IMR-90 (cell line): ENCODE results near the gene INAFM1. TPM values are rescaled to one million over a fixed set of nuclear protein-coding genes. Genes with fewer than 3 reads are reported as not detected.
A peak's percentile ranks its signal among the peaks of the same experiment; 100 is the strongest.

Experiments
- ATAC-seq: fragments of 200-7000 bp; cut with Tn5 transposase; 2 replicates; pipeline ENCODE4 v1.9.1; 2020; ENCODE audit warnings: low read depth, mild to moderate bottlenecking, moderate library complexity
- BruUV-seq: library from RNA; stranded (reverse); fragments of 400-500 nt; replicated peaks from 2 replicates; lab custom pipeline; 2021; lab: Mats Ljungman, UMichigan
- CTCF ChIA-PET: fragments of 300-600 bp; formaldehyde crosslinking; extraction: SDS; loops from one replicate; lab custom pipeline; 2021; ENCODE audit warnings: antibody characterized with exemption; lab: Yijun Ruan, JAX
- POLR2A ChIA-PET: fragments of 300-600 bp; sonication (Branson Sonifier 250); formaldehyde crosslinking; loops from one replicate; lab custom pipeline; 2022; ENCODE audit warnings: antibody characterized with exemption; ENCODE audit not compliant: unreplicated experiment; lab: Charles Lee
- DNase-seq: peaks from one replicate; pipeline ENCODE4 v3.0.0; 2013
- H2AFZ ChIP-seq: replicated peaks from 2 replicates; pipeline ENCODE3; 2013; ENCODE audit warnings: low read length, mild to moderate bottlenecking; ENCODE audit not compliant: poor library complexity
- H2AK5ac ChIP-seq: 2 replicates; pipeline ENCODE4 v1.6.1; 2013; ENCODE audit warnings: low read depth, low read length, inconsistent platforms
- H2AK9ac ChIP-seq: replicated peaks from 2 replicates; pipeline ENCODE3; 2013; ENCODE audit warnings: mild to moderate bottlenecking, low read depth, low read length, moderate library complexity; ENCODE audit not compliant: poor library complexity
- H2BK120ac ChIP-seq: 2 replicates; pipeline ENCODE4 v1.6.1; 2013; ENCODE audit warnings: low read depth, low read length, inconsistent platforms
- H2BK15ac ChIP-seq: 3 replicates; pipeline ENCODE4 v1.6.1; 2013; ENCODE audit warnings: low read depth, low read length, inconsistent platforms
- H2BK20ac ChIP-seq: 2 replicates; pipeline ENCODE4 v1.6.1; 2013; ENCODE audit warnings: low read depth, mild to moderate bottlenecking, inconsistent platforms, low read length, moderate library complexity
- H2BK5ac ChIP-seq: 2 replicates; pipeline ENCODE4 v1.6.1; 2013; ENCODE audit warnings: mild to moderate bottlenecking, low read depth, low read length, inconsistent platforms; ENCODE audit not compliant: poor library complexity, severe bottlenecking
- H3K14ac ChIP-seq: replicated peaks from 2 replicates; pipeline ENCODE4 v1.6.1; 2013; ENCODE audit warnings: low read depth, low read length, inconsistent platforms
- H3K18ac ChIP-seq: 2 replicates; pipeline ENCODE4 v1.6.1; 2013; ENCODE audit warnings: low read depth, low read length, control low read depth
- H3K23ac ChIP-seq: 2 replicates; pipeline ENCODE4 v1.6.1; 2013; ENCODE audit warnings: low read depth, low read length, inconsistent platforms
- H3K27ac ChIP-seq: 2 replicates; pipeline ENCODE4 v1.5.1; 2013; ENCODE audit warnings: mild to moderate bottlenecking, control low read depth, low read length; ENCODE audit not compliant: insufficient read depth
- H3K27me3 ChIP-seq: 2 replicates; pipeline ENCODE4 v1.6.1; 2013; ENCODE audit warnings: low read length; ENCODE audit not compliant: control insufficient read depth, insufficient read depth
- H3K36me3 ChIP-seq: 2 replicates; pipeline ENCODE4 v1.6.1; 2013; ENCODE audit warnings: low read length, mixed read lengths; ENCODE audit not compliant: control insufficient read depth, insufficient read depth
- H3K4ac ChIP-seq: 2 replicates; pipeline ENCODE4 v1.6.1; 2013; ENCODE audit warnings: low read depth, low read length, inconsistent platforms
- H3K4me1 ChIP-seq: 2 replicates; pipeline ENCODE4 v1.6.1; 2013; ENCODE audit warnings: low read length, mixed read lengths; ENCODE audit not compliant: control insufficient read depth, insufficient read depth
- H3K4me2 ChIP-seq: 2 replicates; pipeline ENCODE4 v1.6.1; 2013; ENCODE audit warnings: low read depth, mild to moderate bottlenecking, control low read depth, low read length, moderate library complexity
- H3K4me3 ChIP-seq: 2 replicates; pipeline ENCODE4 v1.5.1; 2013; ENCODE audit warnings: low read depth, mild to moderate bottlenecking, control low read depth, low read length, moderate library complexity; ENCODE audit not compliant: insufficient read depth
- H3K56ac ChIP-seq: 2 replicates; pipeline ENCODE4 v1.6.1; 2013; ENCODE audit warnings: low read length, inconsistent platforms; ENCODE audit not compliant: insufficient read depth; ENCODE audit errors: extremely low read depth
- H3K79me1 ChIP-seq, 2 experiments: 2 replicates each; pipeline ENCODE4 v1.6.1; 2013; ENCODE audit warnings: low read length in 2 of 2, inconsistent platforms in 1 of 2, low read depth in 1 of 2
- H3K9ac ChIP-seq: 2 replicates; pipeline ENCODE4 v1.6.1; 2013; ENCODE audit warnings: low read depth, low read length, control low read depth
- H3K9me1 ChIP-seq: 2 replicates; pipeline ENCODE4 v1.6.1; 2013; ENCODE audit warnings: low read length, inconsistent platforms; ENCODE audit not compliant: insufficient read depth
- H3K9me3 ChIP-seq: 2 replicates; pipeline ENCODE4 v1.6.1; 2013; ENCODE audit warnings: low read length; ENCODE audit not compliant: control insufficient read depth, insufficient read depth
- H4K20me1 ChIP-seq: 2 replicates; pipeline ENCODE4 v1.6.1; 2013; ENCODE audit warnings: low read length, inconsistent platforms; ENCODE audit not compliant: insufficient read depth
- H4K5ac ChIP-seq: 2 replicates; pipeline ENCODE4 v1.6.1; 2013; ENCODE audit warnings: mild to moderate bottlenecking, low read depth, low read length, control low read depth
- H4K8ac ChIP-seq, 2 experiments: 2 replicates each; pipeline ENCODE4 v1.6.1; 2013; ENCODE audit warnings: low read depth in 2 of 2, low read length in 2 of 2, control low read depth in 1 of 2, inconsistent platforms in 1 of 2
- H4K91ac ChIP-seq: 2 replicates; pipeline ENCODE4 v1.6.1; 2013; ENCODE audit warnings: low read depth, low read length, inconsistent platforms; ENCODE audit not compliant: insufficient read depth
- BHLHE40 ChIP-seq: fragments of 150-350 bp; IDR thresholded peaks from 2 replicates; pipeline ENCODE4 v1.6.1; 2016; ENCODE audit warnings: mild to moderate bottlenecking, low read depth, low read length
- CEBPB ChIP-seq: IDR thresholded peaks from 2 replicates; pipeline ENCODE4 v1.6.1; 2012; ENCODE audit warnings: low read depth, low read length, improper control_type of control experiment
- CHD1 ChIP-seq: IDR thresholded peaks from 2 replicates; pipeline ENCODE4 v1.6.1; 2012; ENCODE audit warnings: low read depth, low read length, improper control_type of control experiment
- MAFK ChIP-seq: IDR thresholded peaks from 2 replicates; pipeline ENCODE4 v1.6.1; 2012; ENCODE audit warnings: low read depth, low read length, improper control_type of control experiment
- MAZ ChIP-seq: IDR thresholded peaks from 2 replicates; pipeline ENCODE4 v1.6.1; 2012; ENCODE audit warnings: low read depth, mild to moderate bottlenecking, low read length, improper control_type of control experiment, moderate library complexity, borderline replicate concordance
- MXI1 ChIP-seq: IDR thresholded peaks from 2 replicates; pipeline ENCODE4 v1.6.1; 2012; ENCODE audit warnings: low read depth, mild to moderate bottlenecking, low read length, moderate library complexity, borderline replicate concordance
- NFE2L2 ChIP-seq: fragments of 150-350 bp; IDR thresholded peaks from 2 replicates; pipeline ENCODE4 v1.6.1; 2016; ENCODE audit warnings: low read depth, mild to moderate bottlenecking, low read length
- POLR2A ChIP-seq: IDR thresholded peaks from 2 replicates; pipeline ENCODE4 v1.6.1; 2012; ENCODE audit warnings: mild to moderate bottlenecking, low read depth, low read length
- RAD21 ChIP-seq: IDR thresholded peaks from 2 replicates; pipeline ENCODE4 v1.6.1; 2012; ENCODE audit warnings: low read length, improper control_type of control experiment
- RCOR1 ChIP-seq: IDR thresholded peaks from 2 replicates; pipeline ENCODE4 v1.6.1; 2012; ENCODE audit warnings: mild to moderate bottlenecking, low read length, improper control_type of control experiment; ENCODE audit not compliant: insufficient replicate concordance
- RFX5 ChIP-seq: IDR thresholded peaks from 2 replicates; pipeline ENCODE4 v1.8.0; 2012; ENCODE audit warnings: low read depth, mild to moderate bottlenecking, low read length, moderate library complexity
- WGBS, 2 experiments: methylation state at CpG; one replicate each; pipeline versions ENCODE4 v1.1.5 to v1.1.7; 2013; ENCODE audit warnings: missing lambda C conversion rate in 2 of 2; ENCODE audit not compliant: insufficient read length in 1 of 2; ENCODE audit errors: extremely low coverage in 2 of 2; 5-methylcytosine and 5-hydroxymethylcytosine counted together
- dilution Hi-C: fragments of 300-500 bp; cut with HindIII; formaldehyde crosslinking; loops from one replicate; pipeline ENCODE4 v1.14.3; 2018; ENCODE audit warnings: low sequenced_read_pairs; ENCODE audit not compliant: unreplicated experiment
- in situ Hi-C: fragments of 300-500 bp; cut with MboI; formaldehyde crosslinking; loops from 3 replicates; pipeline ENCODE4 v1.14.3; 2019; ENCODE audit warnings: low sequenced_read_pairs, inconsistent platforms, mixed read lengths
- intact Hi-C: fragments of 100-400 bp; cut with micrococcal nuclease; formaldehyde crosslinking; loops from 2 replicates; pipeline ENCODE4 v1.10.0; 2022
- polyA plus RNA-seq, 3 experiments: library from polyadenylated mRNA; depleted of rRNA; stranded (reverse); fragments of >200 nt; gene quantifications; 2 replicates each; pipeline ENCODE4 v1.2.3, GENCODE V29; 2012; ENCODE audit warnings: low replicate concordance in 1 of 3
- total RNA-seq: library from RNA; depleted of rRNA; stranded (reverse); fragments of >200 nt; gene quantifications from 2 replicates; pipeline ENCODE4 v1.2.3, GENCODE V29; 2012
- TF ChIP-seq, protein P1 (sequence below): conservative IDR thresholded peaks from 2 replicates; pipeline ENCODE4 v1.5.1; 2012; ENCODE audit warnings: mild to moderate bottlenecking, low read depth, low read length, improper control_type of control experiment
- TF ChIP-seq, protein P2 (sequence below): fragments of 150-350 bp; IDR thresholded peaks from 2 replicates; pipeline ENCODE4 v1.6.1; 2017; ENCODE audit warnings: mild to moderate bottlenecking, antibody characterized with exemption, low read length, low read depth
- TF ChIP-seq, protein P3 (sequence below): fragments of 150-350 bp; IDR thresholded peaks from 2 replicates; pipeline ENCODE4 v1.6.1; 2016; ENCODE audit warnings: low read depth, mild to moderate bottlenecking, low read length, moderate library complexity, borderline replicate concordance

INAFM1 gene
- total and polyA plus RNA-seq, 2 of the 4 experiments (the other 2 are of a cell fraction) = 0.36 to 7.8 TPM

DNA sequence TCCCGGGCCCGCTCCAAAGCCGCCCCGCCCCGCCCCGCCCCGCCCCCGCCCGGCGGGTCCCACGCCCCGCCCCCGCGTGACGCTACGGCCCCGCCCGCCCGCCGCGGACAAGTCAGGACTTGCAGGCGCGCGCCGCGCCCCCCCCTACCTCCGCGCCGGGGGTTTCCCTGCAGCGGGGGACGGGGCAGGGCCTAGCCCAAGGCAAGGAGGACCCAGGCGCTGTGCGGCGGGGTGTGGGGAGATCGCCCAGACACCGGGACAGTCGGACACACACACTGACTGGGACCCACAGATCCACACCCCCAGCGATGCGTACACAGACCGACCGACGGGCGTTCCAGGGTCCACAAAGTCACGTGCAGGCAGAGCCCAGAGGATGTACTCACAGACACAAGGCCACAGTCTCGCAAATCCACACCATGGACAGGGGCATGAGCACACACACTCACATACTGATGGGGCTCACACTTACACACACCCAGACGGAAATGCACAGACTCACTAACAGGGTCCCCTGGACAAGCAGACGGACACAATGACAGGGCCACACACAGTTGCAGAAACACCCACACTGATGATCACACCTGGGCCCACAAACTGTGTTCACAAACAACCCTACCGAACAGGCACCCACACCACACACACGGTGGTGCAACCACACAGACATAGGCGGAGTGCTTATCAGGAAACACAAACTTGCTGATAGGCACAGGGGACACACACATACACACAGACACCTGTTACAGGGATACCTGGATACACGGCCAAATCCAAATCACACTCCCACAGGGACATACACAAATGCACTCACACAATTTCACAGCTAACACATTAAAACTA, 43.2 kb upstream of the INAFM1 start:
- Histone ChIP-seq H3K9ac (peak overlapping the region; percentile 77), H2BK120ac (peak overlapping the region; percentile 98), H3K4ac (peak overlapping the region; percentile 100), H4K91ac (peak overlapping the region; percentile 94), H4K8ac (peak overlapping the region; percentile 85 to 96), H3K4me2 (peak overlapping the region; percentile 78), H3K9me3 (no peaks in the 10 kb centered on the region), H3K79me1 (peaks cover 10 to 44% of the 10 kb centered on the region in 2 experiments), H4K5ac (peak overlapping the region; percentile 38), H3K36me3 (no peaks in the 10 kb centered on the region), H2BK5ac (peak overlapping the region; percentile 99), H3K23ac (peak overlapping the region; percentile 100), H4K20me1 (peaks cover 29% of the 10 kb centered on the region), H3K56ac (peak overlapping the region; percentile 90), H3K27ac (peak overlapping the region; percentile 96), H2BK20ac (peak overlapping the region; percentile 100), H3K18ac (peak overlapping the region; percentile 64), H2AFZ (peak overlapping the region; percentile 97), H3K9me1 (peaks cover 21% of the 10 kb centered on the region), H3K27me3 (no peaks in the 10 kb centered on the region), H3K14ac (peak overlapping the region; percentile 100), H2AK9ac (peak overlapping the region; percentile 99), H2AK5ac (peak overlapping the region; percentile 100), H3K4me3 (peak overlapping the region; percentile 96), H3K4me1 (peaks cover 24% of the 10 kb centered on the region), H2BK15ac (peak overlapping the region; percentile 100; the same call in 2 of the 3 replicates)
- ChIA-PET CTCF (no interaction called here), POLR2A (interaction anchor here (0.8 kb wide), 1 partner anchor 444 kb away, joined by 4 read pairs; no protein-coding TSS in a partner anchor)
- 10% methylated on average over 17 of the region's 51 CpGs; no CpG with 5 or more reads in 1 of the 2 experiments for WGBS, 2 experiments
- DNase-seq (peak; percentile 90), ATAC-seq (peak; percentile 60)
- BruUV-seq = no TSS peak
- in situ Hi-C loops = no loop called here
- dilution Hi-C loops = no loop called here
- intact Hi-C loops = no loop called here
- TF ChIP-seq, protein P1, sequence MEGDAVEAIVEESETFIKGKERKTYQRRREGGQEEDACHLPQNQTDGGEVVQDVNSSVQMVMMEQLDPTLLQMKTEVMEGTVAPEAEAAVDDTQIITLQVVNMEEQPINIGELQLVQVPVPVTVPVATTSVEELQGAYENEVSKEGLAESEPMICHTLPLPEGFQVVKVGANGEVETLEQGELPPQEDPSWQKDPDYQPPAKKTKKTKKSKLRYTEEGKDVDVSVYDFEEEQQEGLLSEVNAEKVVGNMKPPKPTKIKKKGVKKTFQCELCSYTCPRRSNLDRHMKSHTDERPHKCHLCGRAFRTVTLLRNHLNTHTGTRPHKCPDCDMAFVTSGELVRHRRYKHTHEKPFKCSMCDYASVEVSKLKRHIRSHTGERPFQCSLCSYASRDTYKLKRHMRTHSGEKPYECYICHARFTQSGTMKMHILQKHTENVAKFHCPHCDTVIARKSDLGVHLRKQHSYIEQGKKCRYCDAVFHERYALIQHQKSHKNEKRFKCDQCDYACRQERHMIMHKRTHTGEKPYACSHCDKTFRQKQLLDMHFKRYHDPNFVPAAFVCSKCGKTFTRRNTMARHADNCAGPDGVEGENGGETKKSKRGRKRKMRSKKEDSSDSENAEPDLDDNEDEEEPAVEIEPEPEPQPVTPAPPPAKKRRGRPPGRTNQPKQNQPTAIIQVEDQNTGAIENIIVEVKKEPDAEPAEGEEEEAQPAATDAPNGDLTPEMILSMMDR = no peak
- no peak for TF ChIP-seq NFE2L2
- TF ChIP-seq, protein P2, sequence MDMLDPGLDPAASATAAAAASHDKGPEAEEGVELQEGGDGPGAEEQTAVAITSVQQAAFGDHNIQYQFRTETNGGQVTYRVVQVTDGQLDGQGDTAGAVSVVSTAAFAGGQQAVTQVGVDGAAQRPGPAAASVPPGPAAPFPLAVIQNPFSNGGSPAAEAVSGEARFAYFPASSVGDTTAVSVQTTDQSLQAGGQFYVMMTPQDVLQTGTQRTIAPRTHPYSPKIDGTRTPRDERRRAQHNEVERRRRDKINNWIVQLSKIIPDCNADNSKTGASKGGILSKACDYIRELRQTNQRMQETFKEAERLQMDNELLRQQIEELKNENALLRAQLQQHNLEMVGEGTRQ = peak; percentile 92
- no peak for TF ChIP-seq CHD1
- TF ChIP-seq POLR2A = peak; percentile 68; the same call in 1 of the 2 replicates
- TF ChIP-seq RFX5 = no peak
- TF ChIP-seq RCOR1 = no peak
- TF ChIP-seq RAD21 = no peak
- no peak for TF ChIP-seq CEBPB
- TF ChIP-seq, protein P3, sequence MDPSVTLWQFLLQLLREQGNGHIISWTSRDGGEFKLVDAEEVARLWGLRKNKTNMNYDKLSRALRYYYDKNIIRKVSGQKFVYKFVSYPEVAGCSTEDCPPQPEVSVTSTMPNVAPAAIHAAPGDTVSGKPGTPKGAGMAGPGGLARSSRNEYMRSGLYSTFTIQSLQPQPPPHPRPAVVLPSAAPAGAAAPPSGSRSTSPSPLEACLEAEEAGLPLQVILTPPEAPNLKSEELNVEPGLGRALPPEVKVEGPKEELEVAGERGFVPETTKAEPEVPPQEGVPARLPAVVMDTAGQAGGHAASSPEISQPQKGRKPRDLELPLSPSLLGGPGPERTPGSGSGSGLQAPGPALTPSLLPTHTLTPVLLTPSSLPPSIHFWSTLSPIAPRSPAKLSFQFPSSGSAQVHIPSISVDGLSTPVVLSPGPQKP = no peak
- peak; percentile 78 for TF ChIP-seq MXI1
- no peak for TF ChIP-seq MAFK
- TF ChIP-seq BHLHE40 = peak; percentile 95
- peak; percentile 96 for TF ChIP-seq MAZ
